Smooth muscle cell (in vitro differentiated cells): ENCODE data around the gene OLA1. TPM values are rescaled to one million over a fixed set of nuclear protein-coding genes. Genes with fewer than 3 reads are reported as not detected.
"Not testable (repeated sequence)": the region's sequence is repeated elsewhere in the genome, so short reads cannot be mapped to it uniquely, and the experiment has no call there.

Experiments used
- DNase-seq: peaks from one replicate; lab custom pipeline; 2025; ENCODE audit not compliant: unreplicated experiment; lab: John Stamatoyannopoulos, UW
- H2AFZ ChIP-seq: fragments of 200-600 bp; sonication (generic); 2 replicates; pipeline ENCODE4 v1.6.0; 2016; ENCODE audit warnings: antibody characterized with exemption, low read depth, mild to moderate bottlenecking
- H3F3A ChIP-seq: fragments of 200-600 bp; sonication (generic); 2 replicates; pipeline ENCODE4 v1.6.0; 2017; ENCODE audit warnings: antibody characterized with exemption, low read depth
- H3K27ac ChIP-seq: fragments of 200-600 bp; sonication (generic); 2 replicates; pipeline ENCODE4 v1.5.1; 2016; ENCODE audit warnings: low read depth, mild to moderate bottlenecking
- H3K27me3 ChIP-seq: fragments of 200-600 bp; sonication (generic); 2 replicates; pipeline ENCODE4 v1.6.1; 2016; ENCODE audit warnings: low read depth, mild to moderate bottlenecking
- H3K36me3 ChIP-seq: fragments of 200-600 bp; sonication (generic); 2 replicates; pipeline ENCODE4 v1.5.1; 2016; ENCODE audit warnings: low read depth
- H3K4me1 ChIP-seq: fragments of 200-600 bp; sonication (generic); 2 replicates; pipeline ENCODE4 v1.5.1; 2016; ENCODE audit warnings: low read depth
- H3K4me2 ChIP-seq: fragments of 200-600 bp; sonication (generic); 2 replicates; pipeline ENCODE4 v1.6.0; 2016; ENCODE audit warnings: mild to moderate bottlenecking
- H3K4me3 ChIP-seq: fragments of 200-600 bp; sonication (generic); 2 replicates; pipeline ENCODE4 v1.5.1; 2016; ENCODE audit warnings: mild to moderate bottlenecking
- H3K79me2 ChIP-seq: fragments of 200-600 bp; sonication (generic); 2 replicates; pipeline ENCODE4 v1.6.0; 2016; ENCODE audit warnings: low read depth, mild to moderate bottlenecking
- H3K9ac ChIP-seq: fragments of 200-600 bp; sonication (generic); 2 replicates; pipeline ENCODE4 v1.6.0; 2016; ENCODE audit warnings: low read depth
- H3K9me3 ChIP-seq: fragments of 200-600 bp; sonication (generic); replicated peaks from 2 replicates; pipeline ENCODE4 v1.5.1; 2016; ENCODE audit warnings: low read depth
- H4K20me1 ChIP-seq: fragments of 200-600 bp; sonication (generic); 2 replicates; pipeline ENCODE4 v1.6.0; 2016; ENCODE audit warnings: low read depth
- WGBS: methylation state at CpG from one replicate; pipeline ENCODE4 v1.1.7; 2016; ENCODE audit warnings: low lambda C conversion rate; 5-methylcytosine and 5-hydroxymethylcytosine counted together
- polyA plus RNA-seq: library from polyadenylated mRNA; unstranded; fragments of >200 nt; fragmentation: Nextera tagmentation; extraction: Ambion mirVana; gene quantifications from 2 replicates; pipeline ENCODE4 v1.2.1, GENCODE V29; 2016
- total RNA-seq: library from RNA; depleted of rRNA; stranded (reverse); fragments of >200 nt; gene quantifications from 2 replicates; pipeline ENCODE4 v1.2.3, GENCODE V29; 2014
- TF ChIP-seq, protein P1 (sequence below): fragments of 200-600 bp; sonication (generic); IDR thresholded peaks from 2 replicates; pipeline ENCODE4 v1.5.1; 2017; ENCODE audit warnings: borderline replicate concordance, mild to moderate bottlenecking, antibody characterized with exemption; ENCODE audit not compliant: insufficient read depth, poor library complexity, severe bottlenecking

The OLA1 gene
- total and polyA plus RNA-seq, 2 experiments from 2014 or later: 59.6 to 76.0 TPM

DNA sequence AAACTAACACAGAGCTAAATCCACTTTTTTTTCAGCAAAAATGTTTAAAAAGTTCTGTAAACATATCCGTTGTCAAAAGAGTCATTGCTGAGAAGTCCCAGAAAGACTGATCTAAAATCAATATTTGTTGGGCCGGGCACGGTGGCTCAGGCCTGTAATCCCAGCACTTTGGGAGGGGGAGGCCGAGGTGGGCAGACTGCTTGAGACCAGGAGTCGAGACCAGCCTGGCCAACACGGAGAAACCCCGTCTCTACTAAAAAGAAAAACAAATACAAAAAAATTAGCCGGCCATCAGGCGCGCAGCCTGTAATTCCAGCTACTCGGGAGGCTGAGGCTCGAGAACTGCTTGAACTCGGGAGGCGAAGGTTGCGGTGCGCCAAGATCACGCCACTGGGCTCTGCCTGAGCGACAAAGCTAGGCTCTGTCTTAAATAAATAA is 1.4 kb downstream of the OLA1 start:
- peaks cover 37% of the 10 kb centered on the region for H4K20me1 ChIP-seq
- H3K4me3 ChIP-seq: peak overlapping the region; percentile 76
- TF ChIP-seq, protein P1, sequence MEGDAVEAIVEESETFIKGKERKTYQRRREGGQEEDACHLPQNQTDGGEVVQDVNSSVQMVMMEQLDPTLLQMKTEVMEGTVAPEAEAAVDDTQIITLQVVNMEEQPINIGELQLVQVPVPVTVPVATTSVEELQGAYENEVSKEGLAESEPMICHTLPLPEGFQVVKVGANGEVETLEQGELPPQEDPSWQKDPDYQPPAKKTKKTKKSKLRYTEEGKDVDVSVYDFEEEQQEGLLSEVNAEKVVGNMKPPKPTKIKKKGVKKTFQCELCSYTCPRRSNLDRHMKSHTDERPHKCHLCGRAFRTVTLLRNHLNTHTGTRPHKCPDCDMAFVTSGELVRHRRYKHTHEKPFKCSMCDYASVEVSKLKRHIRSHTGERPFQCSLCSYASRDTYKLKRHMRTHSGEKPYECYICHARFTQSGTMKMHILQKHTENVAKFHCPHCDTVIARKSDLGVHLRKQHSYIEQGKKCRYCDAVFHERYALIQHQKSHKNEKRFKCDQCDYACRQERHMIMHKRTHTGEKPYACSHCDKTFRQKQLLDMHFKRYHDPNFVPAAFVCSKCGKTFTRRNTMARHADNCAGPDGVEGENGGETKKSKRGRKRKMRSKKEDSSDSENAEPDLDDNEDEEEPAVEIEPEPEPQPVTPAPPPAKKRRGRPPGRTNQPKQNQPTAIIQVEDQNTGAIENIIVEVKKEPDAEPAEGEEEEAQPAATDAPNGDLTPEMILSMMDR: no peak
- no peak overlapping the region for H2AFZ ChIP-seq
- H3K79me2 ChIP-seq: peaks cover 56% of the 10 kb centered on the region
- H3K4me1 ChIP-seq: peaks cover 13% of the 10 kb centered on the region
- no peaks in the 10 kb centered on the region for H3F3A ChIP-seq
- H3K4me2 ChIP-seq: peak overlapping the region; percentile 85
- no peak for DNase-seq
- WGBS: 77% methylated on average over 17 of the region's 18 CpGs
- no peaks in the 10 kb centered on the region for H3K9me3 ChIP-seq
- peaks cover 6% of the 10 kb centered on the region for H3K36me3 ChIP-seq
- H3K27me3 ChIP-seq: no peaks in the 10 kb centered on the region
- no peak overlapping the region for H3K27ac ChIP-seq
- H3K9ac ChIP-seq: no peak overlapping the region

DNA sequence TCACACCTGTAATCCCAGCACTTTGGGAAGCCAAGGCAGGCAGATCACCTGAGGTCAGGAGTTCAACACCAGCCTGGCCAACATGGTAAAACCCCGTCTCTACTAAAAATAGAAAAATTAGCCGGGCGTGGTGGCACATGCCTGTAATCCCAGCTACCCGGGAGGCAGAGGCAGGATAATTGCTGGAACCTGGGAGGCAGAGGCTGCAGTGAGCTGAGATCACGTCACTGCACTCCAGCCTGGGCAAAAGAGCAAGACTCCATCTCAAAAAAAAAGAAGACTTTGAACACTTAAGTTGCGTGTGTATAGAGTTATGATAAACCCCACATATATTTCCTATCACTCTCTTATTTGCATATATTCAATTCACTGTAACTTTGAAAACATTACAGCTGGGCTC is 2.7 kb downstream of the OLA1 start:
- H3K27ac ChIP-seq, H3F3A ChIP-seq, H3K36me3 ChIP-seq, H3K4me2 ChIP-seq, DNase-seq, H3K27me3 ChIP-seq, H3K4me3 ChIP-seq, H2AFZ ChIP-seq, H3K9ac ChIP-seq, H3K9me3 ChIP-seq: not testable (repeated sequence)
- 94% methylated on average over 6 of the region's 6 CpGs for WGBS
- Histone ChIP-seq H3K79me2 (peaks cover 66% of the 10 kb centered on the region), H3K4me1 (peaks cover 13% of the 10 kb centered on the region), H4K20me1 (peaks cover 48% of the 10 kb centered on the region)

DNA sequence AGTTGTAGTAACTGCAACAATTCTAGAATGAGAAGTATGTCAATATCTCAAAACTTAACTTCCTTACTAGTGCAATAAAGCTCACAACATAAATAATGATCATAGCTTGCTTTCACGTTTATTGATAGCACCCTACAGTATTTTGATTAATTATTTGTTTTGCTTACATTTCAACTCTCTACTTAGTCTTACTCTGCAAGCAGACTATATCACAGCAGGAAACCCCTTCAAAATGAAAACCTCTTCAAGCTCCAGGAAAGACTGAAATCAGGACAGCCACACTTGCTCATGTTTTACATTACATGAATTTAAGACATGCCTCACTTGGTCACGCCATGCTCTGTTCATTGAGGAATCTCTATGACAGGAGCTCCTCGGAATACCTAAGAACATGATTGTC is 3.3 kb downstream of the OLA1 start:
- 97% methylated on average over 3 of the region's 3 CpGs for WGBS
- Histone ChIP-seq H3K9ac (no peak overlapping the region), H3K36me3 (peaks cover 6% of the 10 kb centered on the region), H3K4me3 (no peak overlapping the region), H3K9me3 (no peaks in the 10 kb centered on the region), H3K79me2 (peaks cover 72% of the 10 kb centered on the region), H4K20me1 (peaks cover 54% of the 10 kb centered on the region), H3K27me3 (no peaks in the 10 kb centered on the region), H2AFZ (no peak overlapping the region), H3K4me1 (peaks cover 13% of the 10 kb centered on the region), H3K27ac (no peak overlapping the region), H3F3A (no peaks in the 10 kb centered on the region), H3K4me2 (no peak overlapping the region)
- no peak for DNase-seq
- TF ChIP-seq, protein P1: no peak

DNA sequence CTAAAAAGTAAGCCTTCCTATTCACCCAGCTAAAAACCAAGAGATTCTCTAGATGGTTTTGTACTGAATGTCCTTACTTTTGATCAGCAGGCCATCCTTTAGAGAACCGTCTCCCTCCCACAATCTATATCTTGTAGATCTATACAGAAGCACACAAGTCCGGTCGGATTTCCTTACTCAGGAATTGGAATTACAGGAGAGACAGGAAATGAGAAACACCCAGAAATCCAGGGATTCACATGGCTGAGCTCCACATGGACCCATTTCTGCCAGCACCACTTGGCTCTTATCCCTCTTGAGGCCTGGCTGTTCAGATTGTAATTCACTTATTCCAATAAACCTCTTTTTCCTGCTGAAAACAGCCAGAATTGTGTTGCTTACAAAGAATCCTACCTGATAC is 4.5 kb downstream of the OLA1 start:
- H3K4me1 ChIP-seq: peaks cover 11% of the 10 kb centered on the region
- TF ChIP-seq, protein P1: no peak
- 85% methylated on average over 3 of the region's 3 CpGs for WGBS

More for the DNA sequence above, 4.5 kb downstream of the OLA1 start:
- no peak for DNase-seq
- H3K36me3 ChIP-seq: peaks cover 6% of the 10 kb centered on the region
- H3K9me3 ChIP-seq: no peaks in the 10 kb centered on the region
- H3K27me3 ChIP-seq: no peaks in the 10 kb centered on the region
- no peak overlapping the region for H3K4me3 ChIP-seq
- peaks cover 65% of the 10 kb centered on the region for H4K20me1 ChIP-seq
- peaks cover 84% of the 10 kb centered on the region for H3K79me2 ChIP-seq
- no peak overlapping the region for H3K9ac ChIP-seq
- no peak overlapping the region for H2AFZ ChIP-seq
- H3F3A ChIP-seq: no peaks in the 10 kb centered on the region
- no peak overlapping the region for H3K27ac ChIP-seq
- no peak overlapping the region for H3K4me2 ChIP-seq
